AG09309 (cell line): ENCODE results near the gene BCAP31.
"Not testable (repeated sequence)": the region's sequence is repeated elsewhere in the genome, so short reads cannot be mapped to it uniquely, and the experiment has no call there.

Experiments
- DNase-seq: peaks from one replicate; pipeline ENCODE4 v3.0.0-alpha.2; 2010; ENCODE audit warnings: low read depth
- H3K4me3 ChIP-seq: 2 replicates; pipeline ENCODE4 v1.5.1; 2011; ENCODE audit warnings: mild to moderate bottlenecking, low read depth, low read length, moderate library complexity; ENCODE audit not compliant: control insufficient read depth
- TF ChIP-seq, protein P1 (sequence below): IDR thresholded peaks from 2 replicates; pipeline ENCODE4 v1.5.1; 2011; ENCODE audit warnings: mild to moderate bottlenecking, low read depth, low read length, inconsistent platforms; ENCODE audit not compliant: insufficient read depth, control insufficient read depth; ENCODE audit errors: missing control alignments

Gene BCAP31

DNA sequence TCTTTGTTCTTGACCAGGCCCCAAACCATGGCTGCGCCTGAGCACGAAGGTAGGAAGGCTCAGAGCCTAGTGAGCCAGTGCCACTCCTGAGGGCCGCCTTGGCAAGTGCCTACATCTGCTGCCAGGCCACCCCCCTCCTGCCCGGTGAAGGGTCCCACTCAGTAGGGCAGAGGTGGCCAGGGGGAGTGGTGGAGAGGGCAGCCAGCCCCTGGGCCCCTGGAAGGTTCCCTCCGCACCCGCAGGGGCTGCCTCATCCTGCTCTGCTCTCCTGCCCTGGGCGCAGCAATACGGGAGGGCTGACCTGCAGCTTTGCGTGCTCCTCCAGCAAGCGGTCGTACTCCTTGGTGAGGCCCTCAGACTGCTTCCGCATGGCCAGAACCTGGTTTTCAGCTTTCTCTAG lies 22.5 kb downstream of the BCAP31 start:
- no peak overlapping the region for H3K4me3 ChIP-seq
- no peak for DNase-seq
- TF ChIP-seq, protein P1, sequence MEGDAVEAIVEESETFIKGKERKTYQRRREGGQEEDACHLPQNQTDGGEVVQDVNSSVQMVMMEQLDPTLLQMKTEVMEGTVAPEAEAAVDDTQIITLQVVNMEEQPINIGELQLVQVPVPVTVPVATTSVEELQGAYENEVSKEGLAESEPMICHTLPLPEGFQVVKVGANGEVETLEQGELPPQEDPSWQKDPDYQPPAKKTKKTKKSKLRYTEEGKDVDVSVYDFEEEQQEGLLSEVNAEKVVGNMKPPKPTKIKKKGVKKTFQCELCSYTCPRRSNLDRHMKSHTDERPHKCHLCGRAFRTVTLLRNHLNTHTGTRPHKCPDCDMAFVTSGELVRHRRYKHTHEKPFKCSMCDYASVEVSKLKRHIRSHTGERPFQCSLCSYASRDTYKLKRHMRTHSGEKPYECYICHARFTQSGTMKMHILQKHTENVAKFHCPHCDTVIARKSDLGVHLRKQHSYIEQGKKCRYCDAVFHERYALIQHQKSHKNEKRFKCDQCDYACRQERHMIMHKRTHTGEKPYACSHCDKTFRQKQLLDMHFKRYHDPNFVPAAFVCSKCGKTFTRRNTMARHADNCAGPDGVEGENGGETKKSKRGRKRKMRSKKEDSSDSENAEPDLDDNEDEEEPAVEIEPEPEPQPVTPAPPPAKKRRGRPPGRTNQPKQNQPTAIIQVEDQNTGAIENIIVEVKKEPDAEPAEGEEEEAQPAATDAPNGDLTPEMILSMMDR = no peak

DNA sequence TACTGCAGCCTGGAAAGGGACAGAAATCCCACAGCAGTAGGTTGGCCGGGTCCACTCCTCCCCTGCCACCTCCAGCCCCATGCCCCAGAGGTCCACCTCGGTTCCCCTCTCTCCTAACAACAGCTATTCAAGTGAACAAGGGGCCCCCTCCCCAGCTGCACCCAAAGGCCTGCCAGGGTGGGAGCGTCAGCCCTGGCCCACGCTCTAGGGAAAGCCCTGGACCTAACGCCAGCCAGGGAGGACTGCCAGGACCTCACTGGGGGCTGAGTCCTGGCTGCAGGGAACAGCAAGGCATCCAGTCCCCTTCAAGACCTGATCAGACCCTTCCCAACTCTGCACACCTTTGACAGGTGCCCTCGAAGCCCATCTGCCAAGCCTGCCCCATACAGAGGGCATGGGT lies 23.2 kb downstream of the BCAP31 start:
- H3K4me3 ChIP-seq = no peak overlapping the region
- TF ChIP-seq, protein P1 = no peak
- DNase-seq = no peak

DNA sequence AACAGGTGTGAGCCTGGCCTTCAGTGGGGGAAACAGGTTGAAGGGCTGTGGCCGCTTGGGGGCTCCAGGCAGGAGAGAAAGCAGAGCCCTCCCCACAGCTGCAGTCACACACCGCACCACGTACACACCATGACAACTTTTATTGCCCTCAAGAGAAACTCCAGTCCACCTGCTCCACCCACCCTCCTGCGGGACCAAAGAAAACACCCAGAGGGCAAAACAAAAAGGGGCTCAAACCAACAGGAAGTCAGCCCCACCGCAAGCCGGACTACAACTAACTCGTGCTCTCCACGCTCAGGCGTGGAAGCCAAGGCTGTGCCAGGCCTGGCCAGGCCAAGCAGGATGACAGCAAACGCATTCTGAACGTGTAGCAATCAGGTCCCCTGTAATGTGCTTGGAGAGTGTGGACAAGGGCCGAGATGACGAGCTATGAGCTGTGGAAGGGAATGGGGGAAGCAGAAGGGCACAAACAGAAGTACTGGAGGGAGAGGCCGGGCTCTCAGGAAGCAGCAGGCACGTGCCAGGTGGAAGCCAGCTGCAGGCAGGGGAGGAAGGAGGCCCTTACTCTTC lies 23.7 kb downstream of the BCAP31 start:
- H3K4me3 ChIP-seq = no peak overlapping the region
- no peak for DNase-seq
- TF ChIP-seq, protein P1 = no peak

DNA sequence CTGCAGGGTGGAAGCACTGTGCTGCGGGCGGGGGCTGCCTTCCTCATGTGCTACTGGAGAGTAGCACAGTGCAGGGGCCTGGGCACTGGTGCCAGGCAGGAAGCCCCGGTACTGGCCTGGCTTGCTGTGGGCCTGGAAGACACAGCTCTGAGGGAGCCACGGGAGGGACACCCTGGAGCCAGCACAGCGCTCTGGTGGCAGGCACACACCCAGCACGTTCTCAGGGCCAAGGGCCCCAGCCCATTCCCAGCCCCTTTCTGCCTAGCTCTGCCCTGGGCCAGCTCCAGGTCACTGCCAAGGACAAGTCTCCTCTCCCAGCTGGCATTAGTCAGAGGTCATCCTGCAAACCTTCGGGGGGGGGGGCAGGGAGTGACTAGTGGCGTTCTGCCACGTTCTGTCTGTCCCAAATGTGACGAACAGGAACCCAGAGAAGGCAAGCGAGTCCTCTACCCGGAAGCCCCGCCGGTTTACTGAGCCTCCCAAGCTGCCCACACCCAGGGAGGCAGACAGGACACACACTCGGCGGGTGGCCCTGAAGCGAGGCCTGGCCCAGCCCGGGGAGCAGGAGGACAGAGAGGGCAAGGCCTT lies 24.3 kb downstream of the BCAP31 start:
- H3K4me3 ChIP-seq, DNase-seq: not testable (repeated sequence)

DNA sequence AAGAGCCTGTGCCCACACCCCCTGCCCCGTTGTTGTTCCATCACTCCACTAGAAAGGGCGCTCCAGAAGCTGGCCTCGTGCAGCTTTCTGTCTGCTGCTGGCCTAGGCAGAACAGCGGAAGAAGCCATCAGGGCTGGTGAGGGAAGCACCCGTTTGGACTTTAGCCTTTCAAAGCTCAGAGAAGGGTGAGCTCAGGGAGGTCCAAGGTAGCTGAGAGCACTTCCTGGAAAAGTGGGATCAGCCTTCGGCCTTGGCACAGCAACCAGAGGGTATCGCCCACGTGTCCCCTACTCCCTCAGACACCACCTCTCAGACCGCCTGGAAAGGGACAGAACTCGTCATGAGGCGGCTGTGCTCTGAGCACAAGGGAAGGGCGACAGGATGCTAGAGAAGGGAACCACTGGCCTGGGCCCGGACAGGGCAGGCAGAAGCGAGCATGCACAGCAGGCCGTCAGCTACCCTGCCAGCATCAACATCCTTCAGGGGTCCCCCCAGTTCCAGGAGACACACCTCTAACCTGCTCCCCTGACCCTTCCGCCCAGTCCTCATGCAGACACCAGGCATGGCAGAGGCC lies 24.9 kb downstream of the BCAP31 start:
- H3K4me3 ChIP-seq, DNase-seq: not testable (repeated sequence)

DNA sequence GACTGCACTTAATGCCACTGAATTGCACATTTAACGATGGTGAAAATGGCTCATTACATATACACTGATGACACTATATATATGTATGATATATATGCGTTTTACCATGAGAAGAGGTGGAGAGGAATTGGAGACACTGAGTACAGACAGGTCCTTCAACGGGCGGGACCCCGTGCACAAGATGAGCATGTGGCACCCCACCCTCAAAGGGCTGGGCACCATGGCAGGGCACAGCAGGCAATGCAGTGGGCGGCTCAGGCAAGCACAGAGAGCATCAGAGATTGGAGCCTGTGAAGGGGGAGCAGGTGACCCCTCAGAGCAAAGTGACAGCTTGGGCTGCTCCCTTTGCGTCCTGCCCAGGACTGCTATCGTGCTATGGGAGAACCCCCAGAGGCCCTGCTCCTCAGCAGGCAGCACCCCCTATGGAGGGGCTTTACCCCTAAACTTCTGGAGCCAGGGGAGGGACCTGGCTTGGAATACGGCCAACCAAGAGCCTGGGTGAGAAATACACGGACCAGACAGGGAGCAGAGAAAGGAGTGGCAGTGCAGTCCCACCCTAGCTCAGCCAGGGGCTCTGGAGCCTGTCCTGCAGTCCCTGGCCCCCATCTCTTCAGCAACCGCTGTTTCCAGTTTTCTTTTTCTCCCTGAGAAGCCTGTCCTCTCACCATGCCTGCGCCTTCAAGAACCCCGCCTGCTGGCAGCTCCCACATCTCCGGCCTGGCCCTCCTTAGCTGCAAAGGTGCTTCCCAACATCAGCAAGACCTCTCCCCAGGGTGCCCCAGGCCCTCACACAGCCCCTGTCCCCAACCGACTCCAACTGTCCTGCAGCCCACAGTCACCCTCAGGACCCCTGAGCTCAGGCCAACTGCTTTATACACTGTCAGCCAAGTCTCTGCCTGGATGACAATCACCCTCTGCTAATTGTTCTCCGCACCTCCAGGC lies 26.0 kb downstream of the BCAP31 start:
- no peak for DNase-seq
- H3K4me3 ChIP-seq = no peak overlapping the region
- TF ChIP-seq, protein P1 = no peak

DNA sequence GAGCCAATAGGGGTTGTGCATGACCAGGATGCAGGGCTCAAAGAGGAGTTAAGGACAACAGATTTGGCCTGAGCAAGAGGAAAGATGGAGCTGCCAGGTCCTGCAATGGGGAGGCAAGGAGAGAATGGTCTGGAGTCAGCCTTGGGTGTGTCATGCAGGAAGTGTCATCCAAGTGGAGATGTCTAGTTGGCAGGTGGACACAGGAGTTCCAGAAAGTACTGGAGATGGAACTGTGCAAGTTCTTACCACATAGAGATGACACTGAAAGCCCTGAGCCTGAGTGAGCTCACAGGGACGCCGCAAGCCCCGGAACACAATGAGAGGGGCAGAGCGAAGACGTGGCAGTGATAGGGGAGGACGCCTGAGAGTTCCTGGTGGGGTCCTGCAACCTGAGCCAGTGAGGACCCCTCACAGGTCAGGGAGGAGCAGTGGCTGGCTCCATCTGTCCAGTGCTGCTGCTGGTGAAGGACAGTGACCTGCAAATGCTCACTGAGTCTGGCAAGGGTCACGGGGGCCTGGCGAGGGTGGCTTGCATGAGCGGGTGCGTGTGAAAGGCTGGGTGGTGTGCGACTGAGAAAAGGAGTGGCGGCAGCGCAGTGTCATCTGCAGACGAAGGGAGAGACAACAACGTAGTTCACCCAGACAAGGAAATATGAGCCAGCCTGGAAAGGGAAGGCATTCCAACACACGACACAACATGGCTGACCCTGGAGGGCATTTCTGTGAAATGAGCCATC lies 27.0 kb downstream of the BCAP31 start:
- H3K4me3 ChIP-seq, DNase-seq: not testable (repeated sequence)

DNA sequence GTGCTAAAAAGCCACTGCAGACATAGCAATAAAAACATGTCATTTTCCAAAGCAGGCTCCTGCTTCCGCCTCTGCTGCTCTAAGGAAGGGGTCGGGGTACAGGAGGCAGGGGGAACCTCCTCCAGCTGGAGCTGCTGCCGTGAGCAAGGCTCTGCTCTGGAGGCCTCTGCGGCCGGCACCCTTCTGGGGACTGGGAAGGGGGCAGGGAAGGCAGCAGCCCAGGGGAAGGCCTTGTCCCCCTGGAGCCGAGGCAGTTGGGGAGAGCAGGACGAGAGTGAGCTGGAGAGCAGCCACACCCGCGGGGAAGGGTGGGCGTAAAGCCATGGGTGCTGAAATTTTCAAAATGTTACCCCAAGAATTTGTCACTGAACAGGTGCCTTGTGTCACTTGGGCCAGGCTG lies 27.6 kb downstream of the BCAP31 start:
- not testable (repeated sequence) for H3K4me3 ChIP-seq, DNase-seq
